Measurements from ENCODE around the gene MEI1.
"Not testable (repeated sequence)": the region's sequence is repeated elsewhere in the genome, so short reads cannot be mapped to it uniquely, and the experiment has no call there.

Gene MEI1

GRCh38 chr22:41658869-41659268, 40.4 kb upstream of the MEI1 start:
- no peak for DNase-seq (ENCODE audit: low read depth)
- no peak for TF ChIP-seq CTCF (IDR thresholded peaks at IDR 0.05; ENCODE audit: control insufficient read depth, extremely low read depth, insufficient read depth)
- H3K4me3 ChIP-seq (ENCODE audit: low read depth, low read length) = no peak overlapping the region

- no peak overlapping the region for H3K4me3 ChIP-seq (ENCODE audit: low read depth, low read length)
- no peak for TF ChIP-seq CTCF (IDR thresholded peaks at IDR 0.05; ENCODE audit: control insufficient read depth, extremely low read depth, insufficient read depth)
- DNase-seq (ENCODE audit: low read depth) = no peak
These were observed 39.4 kb upstream of the MEI1 start for GRCh38 chr22:41659941-41660340.

GRCh38 chr22:41660416-41660815, 38.9 kb upstream of the MEI1 start:
- TF ChIP-seq CTCF (IDR thresholded peaks at IDR 0.05; ENCODE audit: control insufficient read depth, extremely low read depth, insufficient read depth) = no peak
- no peak for DNase-seq (ENCODE audit: low read depth)
- no peak overlapping the region for H3K4me3 ChIP-seq (ENCODE audit: low read depth, low read length)

- DNase-seq (ENCODE audit: low read depth) = no peak
- no peak for TF ChIP-seq CTCF (IDR thresholded peaks at IDR 0.05; ENCODE audit: control insufficient read depth, extremely low read depth, insufficient read depth)
- H3K4me3 ChIP-seq (ENCODE audit: low read depth, low read length) = no peak overlapping the region
These were observed 38.2 kb upstream of the MEI1 start for GRCh38 chr22:41661088-41661487.

GRCh38 chr22:41661713-41662112, 37.6 kb upstream of the MEI1 start:
- no peak for TF ChIP-seq CTCF (IDR thresholded peaks at IDR 0.05; ENCODE audit: control insufficient read depth, extremely low read depth, insufficient read depth)
- no peak for DNase-seq (ENCODE audit: low read depth)
- H3K4me3 ChIP-seq (ENCODE audit: low read depth, low read length) = no peak overlapping the region

GRCh38 chr22:41663594-41663993, 35.7 kb upstream of the MEI1 start:
- not testable (repeated sequence) for DNase-seq (ENCODE audit: low read depth); H3K4me3 ChIP-seq (ENCODE audit: low read depth, low read length)

GRCh38 chr22:41664490-41664889, 34.8 kb upstream of the MEI1 start:
- no peak for DNase-seq (ENCODE audit: low read depth)
- no peak overlapping the region for H3K4me3 ChIP-seq (ENCODE audit: low read depth, low read length)
- no peak for TF ChIP-seq CTCF (IDR thresholded peaks at IDR 0.05; ENCODE audit: control insufficient read depth, extremely low read depth, insufficient read depth)

- TF ChIP-seq CTCF (IDR thresholded peaks at IDR 0.05; ENCODE audit: control insufficient read depth, extremely low read depth, insufficient read depth) = no peak
- no peak overlapping the region for H3K4me3 ChIP-seq (ENCODE audit: low read depth, low read length)
- DNase-seq (ENCODE audit: low read depth) = no peak
These were observed 34.4 kb upstream of the MEI1 start for GRCh38 chr22:41664951-41665350.
